ENCODE measurements around the gene ALPI.

Gene ALPI

DNA sequence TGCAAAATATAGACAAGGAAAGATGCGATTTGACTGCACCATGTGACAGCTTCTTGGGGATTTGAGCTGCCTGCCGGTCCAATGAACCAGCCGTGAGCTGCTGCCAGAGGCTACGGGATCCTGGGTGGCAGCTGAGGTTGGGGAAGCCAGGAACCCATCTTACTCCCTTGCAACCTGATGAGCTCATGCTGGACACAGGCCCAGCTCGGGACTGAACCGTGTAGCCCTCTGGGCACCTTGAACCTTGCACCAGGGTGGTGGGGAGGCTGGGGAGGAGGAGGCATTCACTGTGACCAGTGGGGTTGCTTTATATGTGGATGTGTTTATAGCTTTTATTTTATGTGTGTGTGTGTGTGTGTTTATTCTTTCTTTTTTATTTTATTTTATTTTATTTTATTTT lies 9.1 kb downstream of the ALPI start:
- DNase-seq = no peak

DNA sequence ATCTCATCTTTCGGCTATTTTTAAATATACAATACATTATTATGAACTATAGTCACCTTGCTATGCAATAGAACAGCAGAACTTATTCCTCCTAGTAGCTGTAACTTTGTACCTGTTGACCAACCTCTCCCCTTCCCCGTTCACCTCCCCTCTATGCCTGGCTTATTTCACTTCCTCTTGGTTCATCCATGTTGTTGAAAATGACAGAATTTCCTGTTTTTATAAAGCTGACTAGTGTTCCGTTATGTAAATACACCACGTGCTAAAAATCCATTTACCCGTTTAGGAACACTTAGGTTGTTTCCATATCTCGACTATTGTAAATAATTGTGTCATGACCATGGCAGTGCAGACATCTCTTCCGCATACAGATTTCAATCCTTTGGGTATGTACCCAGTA lies 10.3 kb downstream of the ALPI start:
- DNase-seq = peak in 2 of 4 experiments; percentile 52 to 77

DNA sequence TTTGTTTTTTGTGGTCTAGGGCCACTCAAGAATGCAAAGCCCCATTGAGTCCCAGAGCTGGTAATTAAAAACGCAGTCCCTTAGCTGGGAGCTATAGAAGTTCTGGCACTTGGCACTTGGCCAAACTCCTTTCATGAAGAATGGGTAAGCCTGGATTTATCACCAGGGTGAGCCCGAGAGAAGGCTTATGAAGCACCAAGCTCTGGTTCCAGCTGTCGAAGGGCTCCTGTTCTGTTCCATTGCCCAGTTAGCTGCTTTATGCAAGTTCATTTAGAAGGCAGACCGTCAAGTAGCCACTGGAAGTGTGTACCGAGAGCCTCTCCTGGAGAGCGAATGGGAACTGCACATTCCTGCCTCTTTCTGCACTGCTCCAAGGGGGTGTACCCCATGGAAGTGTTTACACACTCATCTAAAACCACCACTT lies 17.5 kb downstream of the ALPI start:
- DNase-seq = no peak

DNA sequence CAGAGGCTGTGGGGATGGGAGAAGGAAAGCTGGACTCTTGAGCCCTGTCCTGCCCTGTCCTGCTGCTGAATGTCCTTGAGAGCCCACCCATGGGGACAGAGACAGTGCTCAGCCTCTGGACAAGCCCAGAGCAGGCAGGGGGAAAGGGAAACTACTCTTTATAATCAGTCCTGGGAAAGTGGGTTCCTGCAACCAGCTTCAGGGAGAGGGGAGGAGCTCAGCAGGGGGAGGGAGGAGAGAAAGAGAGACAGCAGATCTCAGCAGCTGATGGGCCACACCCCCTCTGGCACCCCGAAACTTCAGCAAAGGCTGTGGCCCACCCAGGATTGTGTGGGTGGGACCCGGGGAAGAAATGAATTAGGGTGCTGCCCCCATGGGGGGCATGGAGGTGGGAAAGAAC lies 20.1 kb downstream of the ALPI start:
- no peak for DNase-seq

DNA sequence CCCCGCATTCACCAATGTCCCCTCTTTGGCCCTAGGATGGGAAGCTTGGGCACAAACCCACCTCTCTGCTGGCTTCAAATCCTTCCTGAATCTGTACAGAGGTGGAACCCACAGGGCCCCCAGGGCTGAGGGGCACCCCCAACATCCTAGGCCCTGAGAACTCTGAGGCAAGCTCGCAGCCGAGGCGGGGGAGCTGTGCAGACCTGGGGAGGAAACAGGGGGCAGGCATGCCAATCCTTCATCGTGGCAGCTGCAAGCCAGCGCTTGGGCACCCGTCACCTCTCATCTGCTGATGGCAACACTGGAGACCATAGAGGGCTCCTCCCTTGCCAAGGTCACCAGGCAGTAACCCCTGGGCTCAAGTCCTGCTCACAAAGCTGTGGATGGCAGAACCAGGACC lies 20.8 kb downstream of the ALPI start:
- DNase-seq = no peak

DNA sequence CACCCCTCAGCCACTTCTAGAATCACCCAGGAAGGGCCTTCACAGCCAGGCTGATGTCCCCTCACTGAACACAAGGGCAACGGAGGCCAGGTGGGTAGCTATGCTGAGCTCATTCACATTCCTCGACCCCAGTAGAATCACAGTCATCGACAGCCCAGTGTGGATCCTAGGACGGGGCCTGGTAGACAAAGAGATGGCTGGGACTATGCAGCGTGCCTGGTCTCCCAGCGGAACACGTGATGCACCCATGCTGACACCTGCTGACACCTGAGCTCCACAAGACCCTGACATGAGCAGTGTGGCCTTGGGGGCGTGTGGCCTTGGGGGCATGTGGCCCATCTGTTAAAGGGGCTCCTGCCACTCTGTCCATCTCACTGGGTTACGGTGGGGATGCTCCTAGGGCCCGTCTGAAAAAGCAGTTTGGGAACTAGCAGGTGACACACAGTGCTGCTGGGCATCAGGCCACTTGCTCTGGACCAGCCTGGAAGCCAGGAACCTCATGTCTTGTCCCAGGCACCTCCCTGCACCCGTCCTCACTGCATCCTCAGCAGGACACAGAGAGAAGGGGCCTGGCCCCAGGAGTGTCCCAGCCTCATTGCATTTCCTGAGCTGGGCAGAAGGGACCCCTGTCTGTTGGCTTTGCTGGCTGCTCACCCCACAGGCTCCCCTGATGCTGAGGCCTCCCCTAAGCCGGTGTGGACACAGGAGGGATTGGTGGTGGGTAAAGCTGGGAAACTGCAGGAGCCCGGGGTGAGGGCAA lies 22.0 kb downstream of the ALPI start:
- no peak for DNase-seq

DNA sequence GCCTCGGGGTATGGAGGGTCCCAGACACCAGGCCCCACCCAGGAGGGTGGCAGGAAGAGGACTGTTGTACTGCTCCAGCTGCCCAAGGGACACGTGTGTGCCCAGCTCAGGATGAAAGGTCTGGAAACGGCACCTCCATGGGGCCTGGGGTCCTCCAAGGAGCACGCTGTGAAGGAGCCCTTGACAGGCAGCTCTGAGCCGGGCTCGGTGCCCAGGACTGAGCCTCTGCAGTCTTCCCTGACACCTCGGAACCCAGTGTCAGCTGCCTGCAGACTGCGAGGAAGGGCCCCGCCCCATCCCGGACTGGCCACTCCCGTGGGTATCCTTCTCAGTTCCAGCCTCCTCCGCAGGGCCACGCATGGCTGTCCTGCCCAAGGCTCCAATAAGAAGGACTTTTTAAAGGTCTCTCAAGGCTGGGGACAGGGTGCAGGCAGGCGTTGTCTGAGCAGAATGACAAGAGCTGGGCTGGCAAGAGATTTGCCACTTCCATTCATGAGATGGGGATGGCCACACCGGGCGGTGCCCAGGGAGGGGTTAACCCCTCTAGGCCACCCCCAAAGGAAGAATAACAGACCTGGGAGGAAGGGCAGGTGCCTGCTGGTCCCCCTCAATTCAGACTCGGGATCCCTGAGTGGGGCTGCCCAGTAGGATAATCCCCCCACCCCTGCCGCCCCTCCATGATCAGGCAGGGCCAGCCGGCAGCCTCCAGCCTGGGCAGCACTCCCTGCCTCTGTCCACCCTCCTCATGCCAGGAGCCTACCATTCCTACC lies 22.8 kb downstream of the ALPI start:
- no peak for DNase-seq

DNA sequence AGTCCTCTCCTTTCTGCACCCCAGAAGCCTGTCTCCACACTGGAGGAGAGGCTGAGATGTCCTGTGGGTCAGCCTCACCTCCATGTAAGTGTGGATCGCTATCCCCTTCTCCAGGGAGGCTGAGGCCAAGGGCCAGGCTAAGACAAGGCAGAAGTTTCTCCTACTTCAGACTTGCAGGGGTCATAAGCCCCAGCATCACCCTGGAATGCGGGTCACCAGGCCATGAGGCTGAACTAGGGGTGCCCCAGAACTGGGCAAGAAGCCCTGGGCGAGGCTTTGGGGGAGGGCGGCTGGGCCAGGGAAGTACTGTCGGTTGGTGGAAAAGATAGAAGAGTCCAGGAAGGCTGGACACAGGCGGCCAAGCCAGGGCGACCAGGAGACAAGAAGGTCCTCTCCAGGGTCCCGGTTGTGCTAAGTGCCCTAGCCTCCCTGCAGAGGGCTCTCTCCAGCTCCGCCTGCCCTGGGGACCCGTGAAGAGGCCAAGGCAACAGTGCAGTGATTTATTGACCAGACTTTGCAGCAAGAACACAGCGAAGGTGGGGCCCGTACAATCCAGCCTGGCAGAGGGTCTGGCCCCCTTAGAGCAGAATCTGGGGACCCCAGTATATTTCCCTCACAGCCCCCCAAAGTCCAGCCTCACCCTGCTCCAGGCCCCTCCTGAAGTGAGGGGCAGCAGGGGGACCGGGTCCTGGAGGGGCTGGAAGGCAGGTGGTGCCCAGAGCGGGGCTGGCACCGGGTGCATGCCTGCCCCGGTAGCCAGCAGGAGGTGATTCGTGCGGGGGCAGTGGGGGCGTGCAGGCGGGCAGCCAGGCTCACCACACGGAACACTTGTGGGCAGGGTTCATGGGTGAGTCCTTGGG lies 23.6 kb downstream of the ALPI start:
- DNase-seq = no peak

DNA sequence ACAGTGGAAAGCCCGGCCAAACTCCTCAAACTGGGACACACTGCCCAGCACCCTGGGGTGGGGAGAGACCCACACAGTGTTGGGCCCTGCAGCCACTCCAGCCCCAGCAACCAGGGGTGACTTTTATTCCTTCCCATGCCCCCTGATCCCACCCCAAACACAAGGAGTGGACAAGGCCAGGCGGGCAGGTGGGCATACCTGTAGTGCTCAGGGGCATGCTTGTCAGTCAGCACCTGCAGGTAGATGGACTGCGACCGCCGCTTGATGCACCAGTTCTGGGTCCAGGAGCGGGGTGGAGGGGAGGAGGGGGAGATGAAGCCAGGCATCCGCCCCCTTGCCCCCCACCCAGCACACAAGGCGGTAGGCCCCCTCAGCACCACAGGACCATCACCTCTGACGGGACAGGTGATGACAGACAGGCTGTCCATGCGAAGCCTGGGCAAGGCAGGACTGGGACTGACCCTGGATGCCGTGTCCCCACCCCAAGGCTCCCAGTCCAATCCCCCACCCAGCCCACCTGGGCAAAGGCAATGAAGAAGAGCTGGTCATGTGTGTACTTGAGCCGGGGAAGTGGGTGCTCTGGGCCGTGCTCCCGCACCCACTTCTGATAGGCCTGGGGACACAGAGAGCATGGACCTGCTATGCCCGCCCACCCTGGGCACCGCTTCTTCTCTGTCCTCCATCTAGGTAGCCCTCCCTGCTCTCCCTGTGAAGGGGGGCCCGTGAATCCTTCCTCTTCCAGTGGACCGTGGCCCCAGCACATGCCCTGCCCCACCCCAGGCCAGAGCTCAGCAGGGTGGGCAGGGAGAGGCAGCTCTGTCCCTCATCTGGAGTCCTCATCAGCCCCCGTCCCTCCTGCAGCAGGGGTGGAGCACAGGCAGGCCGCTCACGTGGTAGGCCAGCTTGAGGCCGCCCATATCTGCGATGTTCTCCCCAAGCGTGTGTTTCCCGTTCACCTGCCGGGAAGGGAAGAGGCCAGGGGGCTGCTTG lies 24.5 kb downstream of the ALPI start:
- no peak for DNase-seq

DNA sequence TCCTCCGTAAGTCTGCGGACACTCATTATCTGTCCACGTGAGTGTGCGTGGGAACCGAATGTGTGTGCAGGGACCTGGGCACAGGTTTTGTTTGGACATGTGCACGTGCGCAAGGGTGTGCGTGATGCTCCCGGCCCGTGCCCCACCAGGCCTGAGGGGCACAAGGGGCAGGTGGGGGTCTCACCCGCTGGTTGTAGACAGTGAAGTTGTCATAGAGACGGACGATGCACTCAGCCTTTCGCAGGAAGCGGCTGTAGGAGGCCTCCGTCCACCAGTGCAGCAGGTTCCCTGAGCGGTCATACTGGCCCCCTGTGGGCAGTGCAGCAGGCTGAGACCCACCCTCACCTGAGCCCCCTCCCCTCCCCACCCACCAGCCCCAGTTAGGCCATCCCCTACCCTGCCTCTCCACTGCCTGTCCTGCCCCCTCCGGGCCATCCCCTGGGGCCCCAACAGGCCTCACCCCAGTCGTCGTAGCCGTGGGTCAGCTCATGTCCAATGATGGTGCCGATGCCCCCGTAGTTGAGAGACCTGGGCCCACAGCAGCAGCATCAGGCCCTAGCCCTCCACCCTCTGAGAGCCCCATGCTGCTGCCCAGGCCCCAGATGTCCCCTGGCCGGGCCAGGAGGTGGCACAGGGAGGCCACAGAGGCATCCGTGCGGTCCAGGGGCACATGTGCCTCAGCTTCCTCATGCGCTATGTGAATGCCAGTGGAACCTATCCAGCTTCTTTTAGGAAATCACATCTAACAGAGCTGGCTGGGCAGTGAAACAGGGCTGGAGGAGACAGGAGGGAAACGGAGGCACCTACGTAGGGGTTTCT lies 25.6 kb downstream of the ALPI start:
- DNase-seq = no peak

DNA sequence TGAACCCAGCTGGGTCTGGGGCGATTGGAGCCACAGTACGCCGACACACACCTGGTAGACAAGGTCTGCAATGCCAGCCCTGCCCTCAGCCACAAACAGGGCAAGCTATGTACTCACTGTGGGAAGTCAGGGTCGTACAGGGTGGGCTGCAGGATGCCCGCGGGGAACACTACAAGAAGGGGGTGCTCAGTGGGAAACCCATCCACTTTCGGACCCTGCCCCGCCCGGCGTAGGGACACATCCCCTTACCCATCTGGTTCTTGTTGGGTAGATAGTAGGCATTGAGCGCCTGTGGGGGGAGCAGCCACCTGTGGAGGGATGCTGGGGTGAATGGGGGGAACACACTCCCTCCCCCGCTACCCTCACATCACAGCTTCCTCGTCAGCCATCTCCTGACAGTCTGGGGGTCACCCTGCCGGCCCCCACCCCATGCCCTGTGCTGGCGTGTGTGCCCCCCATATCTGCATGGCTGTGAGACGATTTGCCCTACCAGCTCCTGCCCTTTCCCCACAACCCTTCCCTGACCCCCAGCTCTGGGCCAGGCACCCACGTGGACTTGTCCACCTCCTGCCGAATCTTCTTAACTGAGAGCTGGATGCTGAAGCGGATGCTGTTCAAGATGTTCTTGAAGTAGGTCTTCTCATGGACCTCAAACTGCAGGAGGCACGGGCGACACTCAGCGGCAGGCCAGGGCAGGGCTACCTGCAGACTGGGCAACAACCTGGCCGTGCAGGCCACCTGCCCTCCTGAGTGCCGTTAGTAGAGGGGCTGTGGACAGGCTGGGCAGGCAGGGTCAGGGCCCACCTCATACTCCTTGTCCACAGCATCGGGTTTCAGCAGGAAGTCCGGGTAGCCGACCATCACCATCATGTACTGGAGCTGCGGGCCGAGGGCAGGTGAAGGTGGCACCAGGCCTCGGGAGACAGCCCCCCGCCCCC lies 26.6 kb downstream of the ALPI start:
- no peak for DNase-seq

DNA sequence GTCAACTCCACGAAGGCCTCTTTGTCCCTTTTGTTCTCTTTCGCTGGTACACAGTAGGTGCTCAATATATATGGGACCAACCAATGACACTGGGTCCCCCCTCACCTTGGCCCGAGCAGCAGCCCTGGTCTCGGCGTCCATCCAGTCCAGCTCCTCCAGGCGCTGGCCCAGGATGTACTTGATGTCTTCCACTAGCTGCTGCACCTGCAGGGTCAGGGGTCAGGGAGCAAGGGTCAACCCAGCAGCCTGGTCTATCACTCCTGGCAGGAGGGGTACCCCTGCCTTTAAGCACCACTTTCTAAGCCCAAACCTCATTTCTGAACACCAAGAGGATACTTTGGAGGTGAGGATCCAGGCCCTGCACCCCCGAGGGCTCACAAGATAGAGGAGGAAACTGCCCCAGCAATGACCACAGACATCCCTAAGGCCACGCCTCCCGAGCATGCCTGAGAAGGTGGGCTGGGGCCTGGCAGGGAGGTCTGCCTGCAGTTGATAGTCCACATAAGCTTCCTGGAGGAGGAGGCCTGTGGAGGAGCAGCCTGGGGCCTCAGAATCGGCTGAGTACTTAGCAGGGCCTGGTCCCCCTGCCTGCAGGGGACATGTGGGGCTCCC lies 27.5 kb downstream of the ALPI start:
- no peak for DNase-seq

DNA sequence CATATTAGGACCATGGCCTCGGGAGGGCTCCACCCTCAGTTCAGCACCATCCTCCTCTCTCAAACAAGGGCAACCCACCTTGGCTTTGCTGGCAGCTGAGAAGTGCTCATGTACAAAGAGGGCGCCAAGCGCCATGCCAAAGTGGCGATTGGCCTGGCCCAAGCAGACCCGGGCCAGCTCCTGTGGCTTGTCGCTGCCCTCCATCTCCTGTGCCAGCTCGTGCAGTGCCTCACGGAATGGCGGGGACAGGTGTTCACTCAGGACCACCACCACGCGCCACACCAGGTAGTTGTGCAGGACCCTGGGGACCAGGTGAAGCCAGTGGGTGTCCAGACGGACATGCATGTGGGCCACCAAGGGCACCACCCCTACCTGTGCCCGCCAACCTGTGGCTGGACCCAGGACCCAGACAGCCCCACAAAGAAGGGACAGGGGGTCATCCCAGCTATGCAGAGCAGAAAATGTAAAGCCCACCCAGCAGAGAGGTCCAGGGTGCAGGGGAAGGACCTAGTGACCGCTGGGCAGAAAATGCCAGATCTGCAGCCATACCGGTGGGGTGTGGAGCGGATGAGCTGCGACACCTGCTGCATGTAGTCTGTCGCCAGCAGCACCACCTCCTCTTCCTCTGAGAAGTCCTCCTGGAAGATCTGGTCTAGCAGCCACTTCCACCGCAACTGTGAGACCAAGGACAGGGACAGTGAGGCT lies 28.1 kb downstream of the ALPI start:
- DNase-seq = no peak

DNA sequence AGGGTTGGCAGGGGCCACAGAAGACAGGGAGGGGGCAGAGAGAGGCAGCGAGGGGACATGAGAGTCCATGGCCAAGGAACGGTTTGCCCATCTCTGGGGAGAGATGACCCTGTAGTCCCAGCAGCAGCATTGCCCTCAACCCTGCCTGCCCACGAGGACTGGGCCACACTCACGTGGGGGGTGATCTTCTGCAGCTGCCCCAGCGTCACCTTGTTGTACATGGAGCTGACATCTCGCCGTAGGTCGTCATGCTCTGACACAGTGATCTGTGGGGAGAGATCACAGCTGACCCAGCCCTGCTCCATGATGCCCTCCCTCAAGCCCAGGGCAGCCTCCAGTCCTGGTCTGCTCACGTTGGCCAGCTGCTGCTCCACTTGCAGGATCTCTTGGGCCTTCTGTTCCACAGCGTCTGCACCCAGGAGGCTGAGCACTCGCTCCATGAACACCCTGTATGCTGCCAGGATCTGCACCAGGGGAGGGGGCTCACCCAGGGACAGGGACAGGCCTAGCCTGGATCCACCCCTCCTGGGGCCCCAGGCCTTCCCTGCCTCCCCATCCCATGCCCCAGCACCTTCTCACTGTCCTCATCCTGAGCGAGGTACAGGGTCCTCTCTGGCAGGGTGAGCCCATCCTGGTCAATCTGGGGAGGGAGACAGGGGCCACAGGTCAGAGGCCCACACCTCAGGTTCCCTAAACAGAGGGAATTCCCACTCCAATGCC lies 28.8 kb downstream of the ALPI start:
- DNase-seq = no peak

DNA sequence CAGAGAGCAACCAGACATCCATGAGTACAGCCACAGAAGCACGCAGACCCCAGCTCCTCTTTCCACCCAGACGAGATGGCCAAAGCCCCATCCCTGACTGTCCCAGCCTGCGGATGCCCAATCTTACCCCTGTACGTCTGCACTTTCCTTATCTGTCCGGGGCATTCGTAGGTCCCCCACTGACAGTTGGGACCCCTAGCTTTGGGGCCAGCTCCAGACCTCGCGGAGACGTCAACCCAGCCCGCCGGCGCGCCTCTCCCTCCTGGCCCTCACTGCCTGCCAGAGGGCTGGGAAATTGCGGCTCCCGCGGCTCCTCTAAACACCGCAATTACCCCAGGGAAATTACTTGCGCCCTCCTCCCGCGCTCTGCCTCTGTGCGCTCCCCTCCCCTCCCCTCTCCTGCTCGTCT lies 29.4 kb downstream of the ALPI start:
- DNase-seq = no peak

DNA sequence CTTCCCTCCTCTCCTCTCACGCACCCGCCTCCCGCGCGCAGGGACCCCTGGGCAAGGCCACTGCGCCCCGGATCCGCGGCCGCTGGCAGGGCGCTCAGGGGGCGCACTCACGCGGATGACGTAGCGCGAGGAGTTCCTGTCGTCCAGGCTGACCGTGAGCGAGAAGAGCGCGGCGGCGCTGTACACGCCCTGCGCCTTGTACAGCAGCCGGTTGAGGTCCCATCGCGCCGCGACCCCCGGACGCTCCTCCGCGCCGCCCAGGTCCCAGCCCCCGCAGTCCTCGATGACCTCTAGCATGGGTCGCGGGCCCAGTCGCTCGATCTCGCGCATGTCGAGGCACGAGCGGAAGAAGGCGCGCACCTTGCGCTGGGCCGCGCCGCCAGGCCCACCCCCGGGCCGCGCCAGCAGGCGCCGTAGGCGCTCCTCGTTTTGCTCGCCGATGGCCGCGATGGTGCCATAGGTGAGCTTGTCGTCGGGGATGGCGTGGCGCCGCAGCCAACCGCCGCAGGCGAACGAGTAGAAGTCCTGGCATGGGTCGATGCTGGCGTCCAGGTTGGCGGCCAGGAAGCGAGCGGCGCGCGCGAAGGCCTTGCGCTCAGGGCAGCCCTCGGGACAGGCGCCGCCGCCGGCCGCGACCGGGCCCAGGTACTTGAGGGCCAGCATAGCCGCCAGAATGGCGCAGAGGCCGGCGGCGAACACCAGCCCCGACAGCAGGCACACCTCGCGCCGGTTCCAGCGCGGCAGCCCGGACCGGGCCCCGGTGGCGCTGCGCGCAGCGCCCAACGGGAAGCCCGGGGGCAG lies 30.0 kb downstream of the ALPI start:
- DNase-seq = no peak

All from suppressor macrophage (primary cell).